ENCODE data around the gene ZPR1.
"Not testable (repeated sequence)": the region's sequence is repeated elsewhere in the genome, so short reads cannot be mapped to it uniquely, and the experiment has no call there.

ZPR1 gene

GRCh38 chr11:116825434-116825833 is 37.6 kb upstream of the ZPR1 start:
- no peak for DNase-seq (ENCODE audit: low read depth in 2 of 2)

- DNase-seq (ENCODE audit: low read depth in 2 of 2), result no peak
These were observed 35.4 kb upstream of the ZPR1 start, which contains the start of gene APOA4 for GRCh38 chr11:116823031-116823843. TSS of gene APOA4 (minus strand) at chr11:116823304. CDS start at chr11:116823191, 113 bp downstream.

- DNase-seq (ENCODE audit: low read depth in 2 of 2), result no peak
These were observed 34.8 kb upstream of the ZPR1 start for GRCh38 chr11:116822575-116822974.

GRCh38 chr11:116821050-116821918 is 33.5 kb upstream of the ZPR1 start:
- no peak for DNase-seq (ENCODE audit: low read depth in 2 of 2)

GRCh38 chr11:116819049-116819448 is 31.2 kb upstream of the ZPR1 start:
- DNase-seq (ENCODE audit: low read depth in 2 of 2), result no peak

GRCh38 chr11:116814502-116814901 is 26.7 kb upstream of the ZPR1 start:
- no peak for DNase-seq (ENCODE audit: low read depth in 2 of 2)

- DNase-seq (ENCODE audit: low read depth in 2 of 2), result no peak
These were observed 26.1 kb upstream of the ZPR1 start for GRCh38 chr11:116813781-116814471.

GRCh38 chr11:116813170-116813569 is 25.3 kb upstream of the ZPR1 start:
- DNase-seq (ENCODE audit: low read depth in 2 of 2), result no peak

- DNase-seq (ENCODE audit: low read depth in 2 of 2), result no peak
These were observed 24.3 kb upstream of the ZPR1 start for GRCh38 chr11:116812109-116812508.

GRCh38 chr11:116811194-116811593 is 23.4 kb upstream of the ZPR1 start:
- DNase-seq (ENCODE audit: low read depth in 2 of 2), result no peak

GRCh38 chr11:116808262-116809175 is 20.7 kb upstream of the ZPR1 start:
- DNase-seq (ENCODE audit: low read depth in 2 of 2), result no peak

GRCh38 chr11:116807601-116808261 is 19.9 kb upstream of the ZPR1 start:
- DNase-seq (ENCODE audit: low read depth in 2 of 2), result no peak

GRCh38 chr11:116804001-116804400 is 16.2 kb upstream of the ZPR1 start:
- DNase-seq (ENCODE audit: low read depth in 2 of 2), result no peak

GRCh38 chr11:116801662-116802061 is 13.8 kb upstream of the ZPR1 start:
- DNase-seq (ENCODE audit: low read depth in 2 of 2), result not testable (repeated sequence)

GRCh38 chr11:116800610-116801009 is 12.8 kb upstream of the ZPR1 start:
- no peak for DNase-seq (ENCODE audit: low read depth in 2 of 2)

- DNase-seq (ENCODE audit: low read depth in 2 of 2), result no peak
These were observed 10.5 kb upstream of the ZPR1 start for GRCh38 chr11:116798368-116798767.

GRCh38 chr11:116797816-116798215 is 10.0 kb upstream of the ZPR1 start:
- no peak for DNase-seq (ENCODE audit: low read depth in 2 of 2)

- no peak for DNase-seq (ENCODE audit: low read depth in 2 of 2)
These were observed 8.7 kb upstream of the ZPR1 start for GRCh38 chr11:116796548-116796947.

GRCh38 chr11:116794851-116795250 is 7.0 kb upstream of the ZPR1 start:
- no peak for DNase-seq (ENCODE audit: low read depth in 2 of 2)

GRCh38 chr11:116793772-116794097 is 5.9 kb upstream of the ZPR1 start:
- DNase-seq (ENCODE audit: low read depth in 2 of 2), result no peak

All from stimulated activated CD8-positive, alpha-beta memory T cell treated with anti-CD3 and anti-CD28 coated beads, Interleukin-2, amount 100 ng/mL, for 1 hour (primary cell).